CD4-positive, alpha-beta T cell treated with Interferon alpha-2 for 1 hour (primary cell): ENCODE results near the gene LRP5.

Experiments used
- DNase-seq, 2 donors: peaks; one replicate each; pipeline ENCODE4 v3.0.0-alpha.2; 2020 to 2022

Gene LRP5

DNA sequence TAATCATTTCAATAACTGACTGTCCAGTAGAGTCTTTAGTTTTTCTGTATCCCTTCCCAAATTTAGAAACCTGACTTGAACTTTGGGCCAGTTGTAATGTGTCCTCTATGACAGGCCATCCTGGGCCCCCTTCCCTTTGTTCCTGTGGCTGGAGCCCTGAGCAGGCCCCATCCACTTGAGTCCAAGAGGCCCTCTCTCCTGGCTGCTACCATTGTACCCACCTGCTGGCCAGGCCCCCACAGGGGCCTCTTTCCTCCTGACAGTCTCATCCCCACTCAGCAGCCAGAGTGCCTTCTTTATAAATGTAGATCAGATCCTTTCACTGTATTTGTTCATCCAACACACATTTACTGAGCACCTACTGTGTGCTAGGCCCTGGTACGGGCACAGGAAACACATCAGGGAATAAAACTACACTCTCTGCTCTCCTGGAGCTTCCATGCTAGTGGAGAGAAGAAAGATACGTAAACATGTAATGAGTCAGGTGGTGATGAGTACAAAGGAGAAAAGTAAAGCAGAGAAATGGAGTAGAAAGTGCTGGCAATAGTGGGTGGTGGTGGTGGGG, 2.7 kb upstream of the LRP5 start:
- DNase-seq, result no peak

DNA sequence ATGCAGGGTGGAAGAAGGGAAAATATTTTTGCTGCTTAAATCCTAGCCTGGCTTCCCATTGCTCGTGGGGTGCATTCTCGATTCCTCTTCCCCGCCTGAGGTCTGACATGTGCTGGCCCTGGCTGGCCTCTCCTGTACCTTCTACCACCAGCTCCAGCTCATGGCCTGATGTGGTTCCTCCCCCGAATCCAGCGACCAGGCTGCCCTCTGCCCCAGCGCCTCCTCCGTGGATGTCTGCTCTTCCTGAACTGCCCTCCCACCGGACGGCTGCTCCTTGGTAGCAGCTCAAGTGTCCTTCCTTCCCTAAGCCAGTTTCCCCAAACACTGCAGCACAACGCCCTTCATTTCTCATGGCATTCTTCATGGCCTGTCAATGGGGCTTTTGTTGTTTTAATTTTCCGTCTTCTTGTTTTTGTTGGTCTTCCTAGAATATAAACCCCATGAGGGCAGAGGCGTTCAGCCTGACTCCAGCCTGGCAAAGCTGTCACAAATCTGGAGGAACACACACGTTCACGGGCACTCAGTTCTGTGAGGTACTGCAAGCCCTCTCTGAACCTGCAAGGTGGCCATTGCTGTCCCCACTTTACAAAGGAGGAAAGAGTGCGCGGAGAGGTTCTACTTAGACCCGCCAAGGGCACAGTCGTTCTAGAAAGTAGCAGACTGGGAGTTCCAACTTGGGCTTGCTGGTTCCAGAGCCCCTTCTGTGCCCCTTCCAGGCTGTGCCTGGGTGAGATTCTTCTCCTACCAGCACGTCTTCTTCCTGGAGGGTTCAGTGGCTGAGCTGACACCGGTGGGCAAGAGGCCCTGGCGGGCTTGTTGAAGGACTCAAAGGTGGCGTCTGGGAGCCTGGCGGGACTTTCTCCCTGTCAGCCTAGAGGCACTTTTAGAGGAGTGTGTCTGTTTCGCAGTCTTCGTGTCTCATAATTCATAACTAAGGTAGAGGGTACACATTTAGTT, 953 bp upstream of the LRP5 start:
- no peak for DNase-seq

DNA sequence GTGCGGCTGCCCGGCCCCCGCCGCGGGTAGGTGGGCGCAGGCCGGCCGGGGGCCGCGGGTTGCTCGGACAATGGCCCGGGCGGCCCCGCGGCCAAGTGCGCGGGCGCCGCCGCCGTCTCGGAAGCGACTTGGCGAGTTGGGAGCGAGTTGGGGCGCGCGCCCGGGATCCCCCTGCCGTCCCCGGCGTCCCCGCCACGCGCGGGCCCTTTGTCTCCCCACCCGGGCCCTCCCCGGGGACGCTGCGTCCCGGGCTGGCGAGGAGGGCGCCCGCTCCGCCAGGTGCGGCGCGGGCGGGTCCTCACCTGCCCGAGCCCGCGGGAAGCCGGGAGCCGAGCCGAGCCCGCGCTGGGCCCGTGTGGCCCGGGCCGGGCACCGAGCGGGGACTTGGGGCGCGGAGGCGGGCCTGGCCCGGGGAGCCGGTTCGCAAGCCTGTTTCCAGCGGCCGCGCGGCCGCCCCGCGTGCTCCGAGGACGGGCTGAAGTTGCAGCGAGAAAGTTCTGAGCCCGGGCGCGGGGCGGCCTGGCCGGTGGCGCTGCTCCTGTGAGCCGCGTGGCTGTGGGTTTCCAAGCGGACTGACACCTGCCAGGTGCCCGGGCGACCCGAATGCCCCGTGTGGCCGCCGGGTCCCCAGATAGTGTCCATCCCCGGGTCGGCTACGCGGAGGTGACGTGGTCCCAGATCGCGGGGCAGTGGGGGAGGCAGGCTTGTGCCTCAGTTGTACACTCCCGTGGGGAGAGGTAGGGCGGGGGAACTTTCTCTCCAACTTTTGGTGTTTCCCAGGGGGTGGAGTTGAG, 586 bp downstream of the LRP5 start:
- DNase-seq, result peak in 1 of 2 donors; percentile 16

DNA sequence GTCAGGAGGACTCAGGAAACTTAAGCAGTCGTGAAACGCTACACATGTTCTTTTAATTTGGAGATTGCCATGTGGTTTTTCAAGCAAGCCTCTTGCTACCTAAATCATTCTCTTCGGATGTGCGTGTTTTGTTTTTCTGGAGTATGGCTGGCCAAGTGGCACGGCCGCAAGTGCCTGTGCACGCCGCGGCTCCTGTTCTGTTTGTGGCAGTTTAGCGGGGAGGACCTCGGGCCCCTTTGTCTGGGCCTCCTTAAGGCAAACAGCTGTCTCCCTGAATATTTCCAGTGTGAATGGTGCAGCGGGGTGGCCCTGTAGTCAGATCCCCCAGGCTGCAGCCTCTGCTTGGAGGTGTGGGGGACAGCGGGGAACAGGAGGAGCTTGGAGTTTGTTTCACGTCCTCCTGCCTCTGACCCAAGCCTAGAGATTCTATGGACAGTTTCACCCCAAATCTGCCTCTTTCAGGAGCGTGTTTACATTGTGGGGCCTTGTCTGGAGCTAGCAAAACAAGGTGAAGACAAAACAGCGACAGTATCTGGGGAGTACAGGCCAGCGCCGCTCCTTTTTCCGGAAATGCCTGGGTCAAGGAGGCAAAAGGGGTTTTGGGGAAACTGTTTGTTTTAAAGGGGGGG, 1.3 kb downstream of the LRP5 start:
- no peak for DNase-seq

DNA sequence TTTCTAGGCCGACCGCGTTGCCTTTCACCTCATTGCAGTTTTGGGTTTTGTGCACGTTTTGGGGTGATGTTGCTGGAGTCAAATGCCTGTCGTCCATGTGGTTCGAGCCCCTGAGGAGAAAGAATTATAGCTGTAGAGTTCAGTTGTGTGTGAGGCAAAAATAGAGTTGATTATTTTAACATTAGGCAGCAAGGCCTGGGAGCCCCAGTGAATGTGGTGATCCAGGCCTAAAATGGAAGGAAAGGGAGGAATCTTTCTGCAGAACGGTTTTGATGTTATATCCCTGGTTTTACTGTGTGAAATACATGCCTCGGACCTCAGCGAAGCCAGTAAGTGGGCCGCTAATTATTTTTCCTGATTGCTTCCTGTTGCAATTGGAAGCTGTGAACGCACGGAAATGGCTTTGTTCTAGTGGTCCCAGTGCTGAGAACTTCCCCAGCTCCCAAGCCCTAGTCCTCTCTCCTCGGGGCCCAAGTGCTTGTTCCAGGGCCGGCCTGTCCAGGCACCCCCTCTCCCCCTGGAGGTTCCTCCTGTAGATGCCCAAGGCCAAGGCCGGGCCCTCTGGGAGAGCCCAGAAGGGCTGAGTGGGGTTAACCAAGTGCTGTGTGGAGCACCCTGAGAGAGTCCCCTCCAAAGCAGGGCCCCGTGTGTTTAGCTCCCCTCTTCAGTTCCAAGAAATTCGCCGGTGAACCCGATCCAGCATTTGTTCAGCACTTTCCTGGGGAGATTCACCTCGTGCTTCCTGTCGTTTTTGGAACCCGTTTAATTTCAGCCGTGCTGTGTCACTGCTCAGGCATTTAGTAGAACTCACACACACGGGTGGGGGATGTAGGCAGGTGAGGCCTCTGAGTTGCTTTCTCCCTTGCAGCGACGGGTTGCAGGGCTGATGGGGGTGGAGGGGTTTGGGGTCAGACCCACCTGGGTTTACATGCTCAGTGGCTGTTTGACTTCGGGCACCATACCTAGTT, 2.1 kb downstream of the LRP5 start:
- no peak for DNase-seq

DNA sequence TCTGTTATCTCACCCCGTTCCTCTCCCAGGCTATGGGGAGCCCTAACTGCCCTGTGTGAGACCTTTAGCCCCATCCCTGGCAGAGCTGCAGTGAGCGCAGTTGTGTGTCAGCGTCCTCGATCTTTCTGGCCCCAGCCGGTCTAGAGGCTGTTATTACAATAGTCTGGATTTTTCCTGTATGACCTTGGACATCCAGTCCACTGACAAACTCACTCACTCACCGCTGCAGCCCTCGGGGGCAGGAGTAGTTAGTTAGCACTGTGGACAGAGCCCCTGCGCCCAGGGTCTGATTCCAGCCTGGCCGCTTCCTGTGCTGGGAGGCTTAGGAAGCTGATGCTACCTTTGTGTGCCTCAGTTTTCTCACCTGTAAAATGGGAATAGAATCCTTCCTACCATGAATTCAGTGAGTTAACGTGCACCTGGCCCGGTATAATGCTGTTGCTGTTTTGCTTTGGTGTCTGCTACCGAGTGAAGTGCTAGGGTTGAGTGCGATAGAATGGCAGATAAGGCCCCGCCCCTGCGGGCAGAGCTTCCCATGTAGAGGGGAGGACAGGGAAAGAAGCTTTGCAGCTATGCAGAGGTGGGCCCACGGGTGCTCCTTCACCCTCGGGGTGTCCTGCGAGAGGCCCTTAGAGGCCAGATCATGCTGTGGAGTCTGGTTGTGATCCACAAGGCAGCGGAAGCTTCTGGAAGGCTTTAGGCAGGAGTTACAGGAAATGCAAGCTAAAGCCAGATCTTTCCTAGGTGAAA, 3.0 kb downstream of the LRP5 start:
- DNase-seq, result no peak

DNA sequence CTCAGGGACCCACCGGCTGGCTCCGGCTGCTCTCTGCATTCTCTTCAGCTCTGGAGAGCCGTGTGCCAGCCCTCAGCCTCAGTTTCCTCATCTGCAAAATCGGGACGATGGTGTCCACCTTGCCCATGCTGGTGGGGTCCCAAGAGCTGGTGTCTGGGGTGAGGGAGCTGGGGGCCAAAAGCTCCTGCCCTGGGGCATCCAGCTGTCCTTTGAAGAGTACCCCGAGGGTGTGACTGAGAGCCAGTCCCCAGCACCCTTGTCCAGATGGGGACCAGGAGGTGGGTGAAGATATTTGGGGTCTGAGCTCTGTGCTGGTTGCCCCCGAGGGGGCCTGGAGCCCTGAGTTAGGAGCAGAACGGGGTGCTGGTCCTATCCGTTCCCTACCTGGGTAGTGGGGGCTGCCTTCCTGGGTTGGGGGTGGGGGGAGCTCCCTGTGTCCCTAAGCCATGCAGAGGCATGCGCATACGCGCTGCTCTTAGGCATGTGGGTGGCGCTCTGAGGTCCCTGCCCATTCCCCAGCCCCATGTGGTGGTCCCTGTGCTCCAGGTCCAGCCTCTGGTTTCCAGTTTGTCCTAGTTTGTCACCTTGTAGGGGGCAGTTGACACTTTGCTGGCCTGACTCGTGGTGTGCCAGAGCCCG, 4.9 kb downstream of the LRP5 start:
- DNase-seq, result no peak

DNA sequence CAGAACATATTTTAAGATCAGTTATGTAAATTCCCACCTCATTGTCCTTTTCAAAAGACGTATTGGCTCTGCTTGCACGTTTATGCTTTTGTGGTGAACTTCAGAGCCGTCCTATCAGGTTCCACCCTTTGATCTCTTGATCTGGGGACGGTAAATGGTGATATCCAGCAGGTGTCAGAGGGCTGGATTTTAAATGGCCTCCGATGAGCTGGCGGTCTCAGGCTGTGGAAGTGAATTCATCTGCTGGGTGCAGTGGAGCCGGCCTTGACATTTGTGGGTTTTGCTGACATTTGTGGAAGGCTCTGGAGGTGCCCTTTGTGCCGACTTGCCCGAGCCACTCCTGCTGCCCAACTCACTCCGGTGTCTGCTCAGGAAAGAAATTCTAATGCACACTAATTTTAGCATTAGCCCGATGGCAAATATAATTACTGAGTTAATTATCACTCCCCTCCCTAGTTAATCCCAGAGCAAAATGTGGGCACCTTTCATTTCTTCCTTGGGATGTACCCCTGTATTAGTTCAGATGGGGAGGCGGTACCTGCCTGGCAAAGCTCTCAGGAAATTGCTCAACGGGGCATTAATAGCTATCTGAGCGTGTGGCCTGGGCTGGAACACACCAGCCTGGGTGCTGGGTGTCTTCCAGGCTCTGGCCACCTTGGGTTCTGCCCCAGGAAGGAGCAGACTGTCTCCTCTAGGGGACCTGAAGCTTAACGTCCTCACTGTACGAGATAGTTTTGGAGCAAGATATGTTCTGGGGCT, 9.1 kb downstream of the LRP5 start:
- DNase-seq, result no peak

DNA sequence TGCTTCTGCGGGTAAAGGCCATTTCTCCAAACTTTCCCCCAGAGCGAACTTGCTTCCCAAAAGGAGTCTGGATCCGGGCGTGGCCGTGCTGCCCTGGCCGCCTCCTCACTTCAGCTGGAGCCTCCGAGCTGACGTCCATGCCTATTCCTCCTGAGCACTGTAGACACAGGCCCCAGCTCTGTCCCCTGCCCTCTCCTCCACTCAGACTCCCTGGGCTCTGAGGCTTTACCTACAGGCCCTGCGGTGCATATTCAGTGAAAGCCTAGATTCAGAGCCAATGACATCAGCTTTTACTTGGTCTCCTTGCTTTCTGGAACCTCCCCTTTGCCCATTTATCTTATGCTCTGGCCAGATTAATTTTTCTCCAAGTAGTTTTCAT, 9.7 kb downstream of the LRP5 start:
- DNase-seq, result no peak

DNA sequence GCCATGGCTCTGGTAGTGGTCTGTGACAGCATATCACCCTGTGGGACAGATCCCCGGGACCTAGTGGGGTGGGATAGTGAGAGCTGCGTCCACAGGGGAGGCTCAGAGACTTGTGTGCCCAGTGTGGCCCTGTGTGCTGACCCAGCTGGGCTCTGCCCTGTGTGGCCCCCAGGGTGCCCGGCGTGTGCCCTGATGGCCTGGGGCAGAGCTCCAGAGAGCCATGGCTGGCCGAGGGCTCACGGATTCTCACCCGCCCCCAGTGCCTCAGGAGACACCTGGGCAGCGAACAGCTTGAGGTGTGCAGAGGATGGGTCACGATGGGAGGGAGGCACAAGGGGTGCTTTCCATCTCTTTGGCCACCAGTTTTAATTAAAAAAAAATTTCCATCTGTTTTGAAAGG, 11.8 kb downstream of the LRP5 start:
- no peak for DNase-seq

DNA sequence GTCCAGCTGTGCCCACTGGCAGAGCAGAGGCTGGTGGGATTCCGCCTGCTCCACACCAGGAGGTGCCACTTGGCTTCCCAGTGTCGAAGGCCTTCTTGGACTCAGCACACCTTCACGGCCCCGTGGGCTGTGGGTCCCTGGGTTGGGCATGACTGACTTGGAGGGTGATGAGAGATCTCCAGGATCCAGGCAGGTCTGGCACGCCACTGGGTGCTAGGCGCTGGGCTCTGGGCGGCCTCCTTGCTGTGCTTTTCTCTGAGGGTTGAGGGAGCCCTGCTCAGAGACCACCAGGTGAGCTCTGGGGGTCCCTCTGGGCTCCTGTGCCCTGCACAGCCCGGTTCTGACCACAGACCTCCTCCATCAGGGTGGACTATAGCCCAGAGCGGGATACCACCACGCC, 12.3 kb downstream of the LRP5 start:
- DNase-seq, result no peak

DNA sequence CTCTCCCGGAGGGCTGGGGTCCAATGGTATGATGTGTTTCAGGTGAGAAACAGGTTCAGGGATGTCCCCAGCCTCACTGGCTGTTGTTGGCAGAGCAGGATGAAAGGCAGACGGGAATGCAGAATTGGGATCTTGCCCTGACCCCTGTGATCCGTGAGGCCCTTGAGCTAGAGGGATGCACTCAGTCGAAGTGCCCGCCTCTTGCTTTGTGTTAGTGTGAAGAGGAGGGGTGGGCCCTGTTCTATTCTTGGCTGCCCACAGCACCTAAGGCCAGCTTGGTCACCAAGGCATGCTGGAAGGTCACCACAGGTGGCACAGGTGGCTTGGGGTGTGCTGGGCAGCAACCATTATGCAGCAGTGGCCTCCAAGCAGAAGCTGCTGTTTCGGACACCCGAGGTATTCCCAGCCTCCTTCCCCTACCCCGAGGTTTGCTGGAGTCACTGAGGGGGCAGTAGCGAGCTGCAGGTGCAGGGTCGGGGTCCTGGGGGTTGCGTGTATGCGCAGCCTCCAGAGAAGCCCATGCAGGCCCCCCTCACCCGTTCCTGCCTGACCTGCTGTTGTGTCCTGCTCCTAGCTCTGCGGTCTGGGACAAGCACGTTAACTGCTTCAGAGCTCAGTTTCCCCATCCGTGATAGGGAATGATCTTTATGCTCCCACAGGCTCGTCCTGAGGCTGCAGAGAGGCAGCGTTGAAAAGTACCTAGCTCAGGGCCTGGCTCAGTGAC, 13.0 kb downstream of the LRP5 start:
- DNase-seq, result no peak

DNA sequence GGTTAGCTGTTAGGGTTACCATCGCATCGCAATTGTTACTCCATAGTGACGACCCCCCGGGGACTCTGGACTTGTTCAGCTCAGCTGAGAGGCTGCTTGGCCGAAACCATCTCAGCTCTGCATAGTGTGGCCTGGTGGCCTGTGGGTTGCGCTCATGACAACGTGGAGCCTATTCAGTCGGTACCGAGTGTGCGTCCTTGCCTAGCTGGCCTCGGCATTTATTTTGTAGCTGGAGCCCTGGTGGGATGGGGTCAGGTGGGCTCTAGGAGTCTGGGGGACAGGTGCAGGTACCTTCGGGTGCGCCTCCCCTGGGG, 13.5 kb downstream of the LRP5 start:
- DNase-seq, result no peak

DNA sequence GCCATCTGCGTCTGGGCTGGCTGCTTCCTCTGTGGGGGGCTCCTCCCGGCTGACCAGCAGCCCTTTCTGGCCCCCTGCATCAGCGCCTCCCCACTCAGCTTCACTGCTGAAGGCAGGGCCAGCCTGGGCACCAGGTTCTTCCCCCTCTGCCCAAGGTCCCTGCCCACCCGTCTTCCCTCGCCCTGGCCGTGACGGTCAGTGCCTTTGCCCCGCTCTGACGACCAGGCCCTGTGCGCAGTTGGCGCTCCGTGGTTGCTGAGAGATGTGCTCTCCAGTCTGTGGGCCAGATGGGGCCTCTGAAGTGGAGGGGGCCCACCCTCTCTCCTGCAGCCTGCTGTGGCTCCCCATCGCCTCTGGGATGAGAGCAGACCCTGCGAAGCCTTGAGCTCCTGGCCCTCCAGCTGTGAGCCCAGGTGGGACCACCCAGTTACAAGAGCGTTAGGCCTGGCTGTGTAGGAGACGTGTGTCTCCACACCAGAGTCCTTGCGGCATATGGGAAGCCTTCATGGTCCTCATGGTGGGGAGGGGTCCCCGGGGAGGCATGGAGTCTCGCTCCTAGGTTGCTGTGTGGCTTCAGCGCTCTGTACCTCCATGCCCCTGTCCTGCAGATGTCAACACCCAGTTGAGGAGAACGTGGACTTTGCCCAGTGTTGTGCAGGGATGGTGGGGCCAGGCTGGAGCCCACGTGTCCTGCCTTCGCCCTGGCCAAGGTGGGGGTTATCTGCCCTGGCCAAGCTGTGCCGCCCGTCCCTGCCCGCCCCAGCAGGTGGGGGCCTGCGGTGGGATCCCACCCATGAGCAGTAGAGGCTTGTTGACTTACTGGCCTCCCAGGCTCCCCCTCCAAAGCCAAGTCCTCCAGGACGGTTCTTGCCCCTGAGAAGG, 14.2 kb downstream of the LRP5 start:
- no peak for DNase-seq

DNA sequence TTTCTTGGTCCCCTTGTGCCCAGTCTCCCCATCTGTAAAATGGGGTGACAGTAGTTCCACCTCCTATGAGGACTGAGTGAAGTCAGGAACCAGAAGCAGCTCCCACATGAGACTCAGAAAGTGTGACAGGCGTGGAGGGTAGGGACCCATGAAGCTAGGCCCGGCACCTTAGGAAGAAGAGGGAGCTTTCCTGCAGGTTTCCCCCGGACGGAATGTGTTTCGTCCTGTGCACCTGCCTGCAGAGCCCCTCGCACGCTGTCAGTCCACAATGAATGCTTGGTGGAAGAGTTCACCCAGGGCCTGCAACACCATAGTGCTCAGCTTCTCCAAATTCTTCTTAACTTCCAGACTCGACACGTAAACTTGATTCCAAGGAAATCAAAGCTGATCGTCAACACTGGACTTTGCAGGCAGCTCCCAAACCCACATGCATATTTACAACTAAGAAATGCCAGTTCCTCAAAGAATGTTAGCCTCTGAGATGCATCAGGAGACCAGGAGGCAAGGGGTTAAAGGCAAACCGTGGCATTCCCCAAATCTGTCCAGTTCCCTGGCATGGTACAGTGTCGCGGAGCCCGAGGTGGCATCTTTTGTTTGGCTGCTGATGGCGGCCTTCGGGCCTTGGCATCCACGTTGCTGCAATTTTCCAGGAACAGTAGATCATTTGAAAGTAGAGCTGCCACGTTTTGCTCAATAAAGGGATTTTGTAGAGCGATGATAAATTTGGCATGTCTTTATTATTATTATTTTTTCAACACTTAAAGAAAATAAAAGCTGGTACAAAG, 15.4 kb downstream of the LRP5 start:
- DNase-seq, result no peak

DNA sequence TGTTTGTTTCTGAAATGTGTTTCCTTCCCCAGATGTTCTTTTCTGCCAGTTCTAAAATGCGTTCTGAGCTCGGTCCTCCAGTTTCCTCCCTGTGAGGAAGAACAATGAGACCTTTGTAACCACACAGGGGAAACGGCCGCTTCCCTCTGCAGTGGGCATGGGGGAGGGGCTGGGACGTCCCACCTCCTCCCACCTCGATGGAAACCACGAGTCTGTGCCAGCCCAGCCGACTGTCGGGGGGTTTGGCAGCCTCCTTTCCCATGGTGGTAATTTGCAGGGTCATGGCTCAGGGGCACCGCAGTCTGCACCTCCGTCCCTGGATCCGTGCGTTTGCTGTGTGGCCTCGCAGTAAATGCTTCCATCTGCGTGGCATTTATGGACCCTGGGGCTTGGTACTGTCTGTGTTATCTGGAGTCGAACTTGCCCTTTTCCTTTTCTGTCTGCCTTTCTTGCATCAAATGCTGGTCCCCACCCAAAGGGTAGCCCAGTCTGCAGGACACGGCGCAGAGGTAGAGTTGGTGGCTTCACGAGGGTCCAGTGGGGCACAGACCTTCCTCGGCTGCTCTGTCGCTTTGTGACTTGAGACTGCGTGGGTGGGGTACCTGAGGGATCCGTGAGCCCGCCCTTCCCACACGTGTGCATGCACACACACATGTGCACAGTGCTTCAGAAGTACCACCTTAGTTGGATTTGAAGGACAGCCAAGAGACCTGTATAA, 16.1 kb downstream of the LRP5 start:
- DNase-seq, result peak in 1 of 2 donors; percentile 17

DNA sequence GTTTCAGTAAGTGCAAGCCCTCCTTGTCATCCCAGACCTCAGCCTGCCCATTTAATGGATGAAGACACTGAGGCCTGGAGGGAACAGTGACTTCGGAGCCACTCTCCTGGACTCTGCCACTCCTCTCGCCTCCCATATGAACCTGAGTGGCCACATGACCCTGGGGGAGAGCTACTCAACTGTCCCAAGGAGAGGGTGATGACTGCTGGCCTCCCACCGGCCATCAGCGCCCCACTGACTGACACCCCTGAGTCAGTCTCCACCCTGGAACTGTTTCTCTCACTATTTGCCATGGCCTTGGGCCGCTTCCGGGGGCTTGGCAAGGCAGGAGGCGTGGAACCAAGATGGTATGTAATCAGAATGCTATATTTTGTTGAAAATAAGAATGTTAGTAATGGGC, 17.1 kb downstream of the LRP5 start:
- no peak for DNase-seq
